GM18498 (cell line): Measurements from ENCODE around the gene RABGGTA.
A peak's percentile ranks its signal among the peaks of the same experiment; 100 is the strongest.
"Not testable (repeated sequence)": the region's sequence is repeated elsewhere in the genome, so short reads cannot be mapped to it uniquely, and the experiment has no call there.

Experiments used
- ATAC-seq: cut with Tn5 transposase; IDR thresholded peaks from one replicate; pipeline ENCODE4 v1.9.1; 2021; ENCODE audit warnings: mild to moderate bottlenecking, moderate library complexity; ENCODE audit not compliant: unreplicated experiment

Gene RABGGTA

GRCh38 chr14:24243336-24243836, 28.0 kb downstream of the RABGGTA start:
- ATAC-seq: no peak

- ATAC-seq: peak; percentile 84
Observed at GRCh38 chr14:24241829-24242443, 29.5 kb downstream of the RABGGTA start.

- ATAC-seq: no peak
Observed at GRCh38 chr14:24240110-24240918, 31.1 kb downstream of the RABGGTA start.

GRCh38 chr14:24238527-24239037, 32.8 kb downstream of the RABGGTA start:
- no peak for ATAC-seq

- no peak for ATAC-seq
Observed at GRCh38 chr14:24238123-24238522, 33.3 kb downstream of the RABGGTA start.

- no peak for ATAC-seq
Observed at GRCh38 chr14:24237463-24237955, 33.9 kb downstream of the RABGGTA start.

GRCh38 chr14:24236689-24237462, 34.5 kb downstream of the RABGGTA start:
- ATAC-seq: no peak

GRCh38 chr14:24235804-24236688, 35.4 kb downstream of the RABGGTA start:
- ATAC-seq: no peak

- ATAC-seq: no peak
Observed at GRCh38 chr14:24234095-24235005, 37.0 kb downstream of the RABGGTA start.

GRCh38 chr14:24233538-24233866, 37.9 kb downstream of the RABGGTA start:
- no peak for ATAC-seq

GRCh38 chr14:24232645-24233537, 38.5 kb downstream of the RABGGTA start, which contains the start of gene GMPR2:
Gene GMPR2, plus strand, starts transcription at chr14:24232929. Its CDS starts 325 bp downstream, at chr14:24233254.
- ATAC-seq: peak; percentile 59

- ATAC-seq: peak; percentile 77
Observed at GRCh38 chr14:24232121-24232644, 39.2 kb downstream of the RABGGTA start, which contains the start of gene NEDD8. Gene NEDD8, minus strand, starts transcription at chr14:24232367. Its CDS starts 100 bp downstream, at chr14:24232267.

GRCh38 chr14:24231263-24232120, 39.9 kb downstream of the RABGGTA start:
- ATAC-seq: peak; percentile 8

GRCh38 chr14:24228902-24229301, 42.5 kb downstream of the RABGGTA start:
- no peak for ATAC-seq

GRCh38 chr14:24226473-24226872, 44.9 kb downstream of the RABGGTA start:
- ATAC-seq: no peak

- ATAC-seq: no peak
Observed at GRCh38 chr14:24224618-24225071, 46.8 kb downstream of the RABGGTA start.

- ATAC-seq: not testable (repeated sequence)
Observed at GRCh38 chr14:24222987-24223386, 48.4 kb downstream of the RABGGTA start.
